CD4-positive, alpha-beta T cell treated with Interleukin-1 beta for 1 hour (primary cell): ENCODE results near the gene CCDC17.

Experiments used
- DNase-seq, 2 donors: peaks; one replicate each; pipeline ENCODE4 v3.0.0-alpha.2; 2020 to 2022

Gene CCDC17

GRCh38 chr1:45574105-45574626, 49.7 kb downstream of the CCDC17 start:
- no peak for DNase-seq

GRCh38 chr1:45573231-45573804, 50.5 kb downstream of the CCDC17 start:
- DNase-seq, result no peak

GRCh38 chr1:45570631-45571030, 53.2 kb downstream of the CCDC17 start:
- no peak for DNase-seq
